PC-9 (cell line): ENCODE measurements around the gene GAS2L1. TPM values are rescaled to one million over a fixed set of nuclear protein-coding genes. Genes with fewer than 3 reads are reported as not detected.

ENCODE experiments used
- BruUV-seq: library from RNA; stranded (reverse); fragments of 400-500 nt; replicated peaks from 2 replicates; lab custom pipeline; 2021; lab: Mats Ljungman, UMichigan
- CTCF ChIA-PET: fragments of 300-600 bp; sonication (Branson Sonifier 250); formaldehyde crosslinking; loops from one replicate; lab custom pipeline; 2022; ENCODE audit warnings: antibody characterized with exemption; lab: Charles Lee
- POLR2A ChIA-PET: fragments of 300-600 bp; sonication (Branson Sonifier 250); formaldehyde crosslinking; loops from one replicate; lab custom pipeline; 2022; ENCODE audit warnings: antibody characterized with exemption; ENCODE audit not compliant: unreplicated experiment; lab: Charles Lee
- DNase-seq, 2 experiments: peaks; one replicate each; pipeline versions ENCODE4 v3.0.0 to v3.0.0-alpha.2; 2015 to 2022; ENCODE audit warnings: mixed read lengths in 1 of 2
- H2AFZ ChIP-seq: fragments of 200-600 bp; sonication (generic); 2 replicates; pipeline ENCODE4 v1.8.1; 2017; ENCODE audit warnings: antibody characterized with exemption
- H3F3A ChIP-seq: fragments of 200-600 bp; sonication (generic); 2 replicates; pipeline ENCODE4 v1.8.1; 2017; ENCODE audit warnings: antibody characterized with exemption, mild to moderate bottlenecking, low read depth; ENCODE audit not compliant: insufficient read depth
- H3K27ac ChIP-seq: fragments of 200-600 bp; sonication (generic); 2 replicates; pipeline ENCODE4 v1.6.1; 2016; ENCODE audit warnings: mixed run types
- H3K27me3 ChIP-seq: fragments of 200-600 bp; sonication (generic); 2 replicates; pipeline ENCODE4 v1.6.1; 2016; ENCODE audit warnings: low read depth, mixed run types; ENCODE audit not compliant: insufficient read depth
- H3K36me3 ChIP-seq: fragments of 200-600 bp; sonication (generic); 2 replicates; pipeline ENCODE4 v1.6.1; 2016; ENCODE audit warnings: low read depth, mixed run types
- H3K4me1 ChIP-seq: fragments of 200-600 bp; sonication (generic); replicated peaks from 2 replicates; pipeline ENCODE4 v1.6.1; 2016; ENCODE audit warnings: mixed run types; ENCODE audit not compliant: insufficient read depth
- H3K4me2 ChIP-seq: fragments of 200-600 bp; sonication (generic); 2 replicates; pipeline ENCODE4 v1.6.1; 2017; ENCODE audit warnings: mixed run types
- H3K4me3 ChIP-seq: fragments of 200-600 bp; sonication (generic); 2 replicates; pipeline ENCODE4 v1.6.1; 2016; ENCODE audit warnings: mixed run types
- H3K79me2 ChIP-seq: fragments of 200-600 bp; sonication (generic); 2 replicates; pipeline ENCODE4 v1.6.1; 2017; ENCODE audit warnings: low read depth, mixed run types
- H3K9me2 ChIP-seq: fragments of 200-600 bp; sonication (generic); 2 replicates; pipeline ENCODE4 v1.8.1; 2017; ENCODE audit warnings: mild to moderate bottlenecking; ENCODE audit not compliant: insufficient read depth
- H3K9me3 ChIP-seq: fragments of 200-600 bp; sonication (generic); 2 replicates; pipeline ENCODE4 v1.8.1; 2016; ENCODE audit warnings: low read depth; ENCODE audit not compliant: insufficient read depth
- H4K20me1 ChIP-seq: fragments of 200-600 bp; sonication (generic); 2 replicates; pipeline ENCODE4 v1.8.1; 2017; ENCODE audit not compliant: insufficient read depth
- CTCF ChIP-seq: fragments of 200-600 bp; sonication (generic); conservative IDR thresholded peaks from 2 replicates; pipeline ENCODE4 v1.6.1; 2017; ENCODE audit warnings: mixed run types, antibody characterized with exemption, mild to moderate bottlenecking, moderate library complexity
- EZH2 ChIP-seq: fragments of 200-600 bp; sonication (generic); IDR thresholded peaks from 2 replicates; pipeline ENCODE4 v1.8.0; 2017; ENCODE audit warnings: antibody characterized with exemption, low read depth
- intact Hi-C: fragments of 100-400 bp; cut with micrococcal nuclease; formaldehyde crosslinking; loops from one replicate; pipeline ENCODE4 v1.10.0; 2022; ENCODE audit not compliant: unreplicated experiment
- total RNA-seq: library from RNA; stranded (reverse); gene quantifications from 2 replicates; pipeline ENCODE4 v1.2.3, GENCODE V29; 2021

Gene GAS2L1
- total RNA-seq, 1 experiment from 2014 or later: 15.2 TPM

- no peak for TF ChIP-seq EZH2
- no peak for TF ChIP-seq CTCF
- Histone ChIP-seq H3K4me1 (no peaks in the 10 kb centered on the region), H3K9me2 (no peaks in the 10 kb centered on the region), H3K36me3 (no peaks in the 10 kb centered on the region), H3K27me3 (no peaks in the 10 kb centered on the region), H3F3A (peaks cover 7% of the 10 kb centered on the region; the same call in 1 of the 2 replicates), H3K79me2 (no peaks in the 10 kb centered on the region), H3K9me3 (no peaks in the 10 kb centered on the region), H3K27ac (no peak overlapping the region), H3K4me2 (no peak overlapping the region), H4K20me1 (no peaks in the 10 kb centered on the region), H3K4me3 (no peak overlapping the region), H2AFZ (no peak overlapping the region)
- POLR2A ChIA-PET: no interaction called here
- no TSS peak for BruUV-seq
- intact Hi-C loops: no loop called here
- CTCF ChIA-PET: interaction anchor here (0.6 kb wide), 1 partner anchor 1521 kb away, joined by 3 read pairs; no protein-coding TSS in a partner anchor
- no peak for DNase-seq
Measured at GRCh38 chr22:29319072-29319471, 12.6 kb downstream of the GAS2L1 start.

- intact Hi-C loops: no loop called here
- no peak overlapping the region for H3K27ac ChIP-seq
- H2AFZ ChIP-seq: no peak overlapping the region
- H4K20me1 ChIP-seq: no peaks in the 10 kb centered on the region
- no peaks in the 10 kb centered on the region for H3K79me2 ChIP-seq
- DNase-seq: no peak
- peak; percentile 38; the same call in 1 of the 2 replicates for TF ChIP-seq CTCF
- TF ChIP-seq EZH2: no peak
- H3F3A ChIP-seq: peaks cover 3% of the 10 kb centered on the region; the same call in 1 of the 2 replicates
- H3K4me2 ChIP-seq: no peak overlapping the region
- no peak overlapping the region for H3K4me3 ChIP-seq
- ChIA-PET POLR2A (interaction anchor here (0.6 kb wide), 2 partner anchors 9 to 59 kb away, joined by 3 to 4 read pairs; no protein-coding TSS in a partner anchor), CTCF (interaction anchor here (0.6 kb wide), 1 partner anchor 194 kb away, joined by 3 read pairs; no protein-coding TSS in a partner anchor)
- no peaks in the 10 kb centered on the region for H3K9me2 ChIP-seq
- no peaks in the 10 kb centered on the region for H3K36me3 ChIP-seq
- no TSS peak for BruUV-seq
- no peaks in the 10 kb centered on the region for H3K9me3 ChIP-seq
- H3K27me3 ChIP-seq: no peaks in the 10 kb centered on the region
- no peaks in the 10 kb centered on the region for H3K4me1 ChIP-seq
Measured at GRCh38 chr22:29320546-29320945, 14.1 kb downstream of the GAS2L1 start.

- no peak for DNase-seq
- TF ChIP-seq CTCF (no peak), EZH2 (no peak)
- no peaks in the 10 kb centered on the region for H3K79me2 ChIP-seq
- no peaks in the 10 kb centered on the region for H3K36me3 ChIP-seq
- H3K27me3 ChIP-seq: no peaks in the 10 kb centered on the region
- ChIA-PET POLR2A (interaction anchor here (0.8 kb wide), 1 partner anchor 17 kb away, joined by 5 read pairs; no protein-coding TSS in a partner anchor), CTCF (no interaction called here)
- H3K4me3 ChIP-seq: no peak overlapping the region
- peaks cover 3% of the 10 kb centered on the region; the same call in 1 of the 2 replicates for H3F3A ChIP-seq
- no peak overlapping the region for H2AFZ ChIP-seq
- no peaks in the 10 kb centered on the region for H4K20me1 ChIP-seq
- intact Hi-C loops: no loop called here
- H3K9me2 ChIP-seq: no peaks in the 10 kb centered on the region
- H3K27ac ChIP-seq: no peak overlapping the region
- H3K4me1 ChIP-seq: no peaks in the 10 kb centered on the region
- H3K9me3 ChIP-seq: no peaks in the 10 kb centered on the region
- no peak overlapping the region for H3K4me2 ChIP-seq
- no TSS peak for BruUV-seq
Measured at GRCh38 chr22:29323641-29324040, 17.2 kb downstream of the GAS2L1 start.
